Measurements from ENCODE around the gene C2CD4B.

The C2CD4B gene

DNA sequence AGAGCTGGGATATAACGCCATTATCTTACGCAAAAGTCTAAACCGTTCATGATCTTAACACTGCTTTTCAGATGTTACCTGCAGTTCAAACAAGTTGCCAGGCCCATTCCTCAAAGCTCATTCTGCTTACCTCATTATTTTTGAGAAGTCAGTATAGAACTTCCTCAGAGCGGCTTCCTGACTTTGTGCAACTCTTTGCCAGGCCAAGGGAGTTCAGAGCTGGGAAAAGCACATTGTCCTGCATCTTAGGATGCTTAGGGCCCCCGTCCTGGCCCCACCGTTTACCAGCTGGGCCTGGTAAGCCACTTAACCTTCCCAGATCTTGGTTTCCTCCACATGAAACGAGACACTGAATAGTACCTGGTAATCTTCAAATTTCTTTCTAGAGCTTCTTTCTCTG lies 6.8 kb upstream of the C2CD4B start:
- peaks cover 66% of the 10 kb centered on the region for H3K27me3 Mint-ChIP-seq
- no peak overlapping the region for H3K27ac Mint-ChIP-seq
- H3K4me1 Mint-ChIP-seq (ENCODE audit: low read depth), result no peaks in the 10 kb centered on the region
- no peak for DNase-seq
- no peaks in the 10 kb centered on the region for H3K36me3 Mint-ChIP-seq (ENCODE audit: low read depth)
- H3K4me3 Mint-ChIP-seq, result no peak overlapping the region
- H3K9me3 Mint-ChIP-seq, result no peaks in the 10 kb centered on the region

DNA sequence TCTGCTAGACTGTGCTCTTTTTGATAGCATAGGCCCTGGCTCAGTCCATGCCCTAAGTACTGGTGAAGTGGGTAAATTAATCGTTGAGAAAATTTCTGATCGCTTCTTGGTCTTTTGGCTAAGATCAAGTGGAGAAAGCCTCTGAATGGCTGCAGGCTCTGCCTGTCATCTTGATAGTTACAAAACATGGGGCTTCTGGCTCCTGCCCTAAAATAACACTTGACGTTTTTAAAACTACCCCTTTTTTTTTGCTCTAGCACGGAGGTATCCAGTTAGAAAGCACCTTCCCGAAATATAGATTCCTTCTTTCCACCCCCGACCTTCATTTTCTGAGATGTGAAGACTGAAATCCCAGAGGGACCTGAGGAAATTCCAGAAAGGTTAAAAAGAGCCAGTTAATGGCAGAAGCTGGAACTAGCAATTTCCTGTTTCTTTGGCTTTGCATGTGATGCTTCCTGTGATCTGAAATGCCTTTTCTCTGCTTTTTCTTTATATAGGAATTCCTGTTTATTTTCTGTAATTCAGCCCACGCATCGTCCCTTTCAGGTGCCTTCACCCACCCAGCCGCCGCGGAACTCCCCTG lies 799 bp upstream of the C2CD4B start:
- peaks cover 20% of the 10 kb centered on the region for H3K4me1 Mint-ChIP-seq (ENCODE audit: low read depth)
- H3K9me3 Mint-ChIP-seq, result no peaks in the 10 kb centered on the region
- peaks cover 80% of the 10 kb centered on the region for H3K27me3 Mint-ChIP-seq
- H3K36me3 Mint-ChIP-seq (ENCODE audit: low read depth), result no peaks in the 10 kb centered on the region
- DNase-seq, result no peak
- no peak overlapping the region for H3K4me3 Mint-ChIP-seq
- H3K27ac Mint-ChIP-seq, result no peak overlapping the region

DNA sequence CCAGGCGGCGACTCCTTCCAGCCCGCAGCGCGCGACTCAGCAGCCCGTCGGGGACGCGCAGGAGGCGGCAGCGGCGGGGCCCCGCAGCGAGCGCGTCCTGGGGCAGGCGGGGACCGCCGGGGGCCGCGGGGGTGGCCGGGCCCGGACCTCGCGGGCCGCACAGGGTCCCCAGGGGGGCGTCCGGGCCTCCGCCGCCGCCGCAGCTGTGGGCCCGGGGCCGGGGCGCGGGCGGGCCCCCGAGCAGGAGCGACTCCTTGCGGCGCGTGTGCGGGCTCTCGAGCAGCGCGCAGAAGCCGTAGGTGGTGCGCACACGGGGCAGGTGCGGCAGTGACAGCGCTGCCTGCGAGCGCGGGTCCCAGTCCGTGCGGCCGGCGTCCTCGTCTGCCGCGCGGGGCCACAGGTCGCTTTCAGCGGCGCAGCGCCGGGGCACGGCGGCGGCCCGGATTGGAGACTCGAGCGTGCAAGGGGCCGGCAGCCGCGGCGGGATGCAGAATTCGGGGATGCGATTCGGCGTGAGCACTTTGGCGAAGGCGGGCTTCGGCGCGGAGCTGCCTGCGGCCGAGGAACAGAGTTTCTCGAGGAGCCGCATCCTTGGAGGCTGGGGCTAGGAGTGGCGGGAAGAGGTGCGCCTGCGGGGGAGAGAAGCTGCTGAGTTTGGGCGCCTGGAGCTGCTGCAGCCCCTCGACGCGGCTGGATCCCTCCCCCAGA lies 535 bp downstream of the C2CD4B start:
- no peak overlapping the region for H3K27ac Mint-ChIP-seq
- peak overlapping the region; percentile 73 for H3K4me3 Mint-ChIP-seq
- DNase-seq, result peak; percentile 46
- H3K4me1 Mint-ChIP-seq (ENCODE audit: low read depth), result peaks cover 20% of the 10 kb centered on the region
- peaks cover 83% of the 10 kb centered on the region for H3K27me3 Mint-ChIP-seq
- no peaks in the 10 kb centered on the region for H3K36me3 Mint-ChIP-seq (ENCODE audit: low read depth)
- H3K9me3 Mint-ChIP-seq, result no peaks in the 10 kb centered on the region

DNA sequence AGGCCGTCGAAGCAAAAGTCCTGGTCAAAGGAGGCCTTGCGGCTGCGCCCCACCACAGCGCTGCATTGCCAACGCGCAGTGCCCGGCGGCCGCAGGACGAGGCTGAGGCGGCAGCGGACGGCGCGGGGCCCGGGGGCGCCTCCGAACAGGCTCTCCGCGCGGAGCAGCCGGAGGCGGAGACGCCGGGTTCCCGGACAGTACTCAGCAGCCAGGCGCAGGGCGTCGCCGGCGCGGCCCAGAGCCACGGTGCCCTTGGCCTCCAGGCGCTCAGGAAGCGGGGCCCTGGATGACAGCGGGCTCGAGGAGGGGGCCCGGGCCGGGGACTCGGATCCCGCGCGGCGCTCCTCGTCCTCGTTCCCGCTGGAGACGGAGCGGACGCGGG lies 1.1 kb downstream of the C2CD4B start:
- Mint-ChIP-seq H3K9me3 (peaks cover 1% of the 10 kb centered on the region), H3K27me3 (peaks cover 85% of the 10 kb centered on the region), H3K4me1 (ENCODE audit: low read depth) (peaks cover 20% of the 10 kb centered on the region), H3K36me3 (ENCODE audit: low read depth) (no peaks in the 10 kb centered on the region), H3K4me3 (no peak overlapping the region), H3K27ac (no peak overlapping the region)
- peak; percentile 36 for DNase-seq

DNA sequence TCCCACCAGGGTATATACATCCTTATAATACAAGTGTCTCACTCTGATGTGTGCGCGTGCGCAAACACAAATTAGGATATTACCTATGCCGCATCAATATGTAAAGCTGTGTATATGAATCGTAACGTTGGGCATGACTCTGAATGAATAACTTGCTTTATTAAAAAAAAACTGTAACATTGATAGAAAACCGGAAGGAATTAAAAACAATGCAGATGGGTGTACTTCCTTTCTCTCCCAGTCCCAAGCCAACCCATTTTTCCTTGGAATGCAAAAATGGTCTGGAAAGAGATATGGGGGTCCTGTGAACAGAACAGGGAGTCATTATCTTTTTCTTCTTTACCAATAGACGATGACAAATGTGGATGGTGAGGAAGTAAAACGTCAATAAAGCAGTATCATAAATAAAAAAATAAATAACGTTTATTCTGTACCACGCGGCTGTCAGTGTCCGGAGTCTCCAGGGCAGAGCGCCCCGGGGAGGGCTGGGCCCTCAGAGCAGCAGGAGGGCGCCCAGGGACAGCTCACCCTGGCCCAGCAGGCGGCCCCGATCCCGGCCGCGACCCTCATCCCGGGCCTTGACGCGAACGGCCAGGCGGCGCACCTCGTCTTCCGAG lies 1.6 kb downstream of the C2CD4B start:
- peaks cover 20% of the 10 kb centered on the region for H3K4me1 Mint-ChIP-seq (ENCODE audit: low read depth)
- no peak overlapping the region for H3K27ac Mint-ChIP-seq
- no peaks in the 10 kb centered on the region for H3K36me3 Mint-ChIP-seq (ENCODE audit: low read depth)
- peaks cover 85% of the 10 kb centered on the region for H3K27me3 Mint-ChIP-seq
- peak overlapping the region; percentile 18 for H3K4me3 Mint-ChIP-seq
- peaks cover 6% of the 10 kb centered on the region for H3K9me3 Mint-ChIP-seq
- no peak for DNase-seq

DNA sequence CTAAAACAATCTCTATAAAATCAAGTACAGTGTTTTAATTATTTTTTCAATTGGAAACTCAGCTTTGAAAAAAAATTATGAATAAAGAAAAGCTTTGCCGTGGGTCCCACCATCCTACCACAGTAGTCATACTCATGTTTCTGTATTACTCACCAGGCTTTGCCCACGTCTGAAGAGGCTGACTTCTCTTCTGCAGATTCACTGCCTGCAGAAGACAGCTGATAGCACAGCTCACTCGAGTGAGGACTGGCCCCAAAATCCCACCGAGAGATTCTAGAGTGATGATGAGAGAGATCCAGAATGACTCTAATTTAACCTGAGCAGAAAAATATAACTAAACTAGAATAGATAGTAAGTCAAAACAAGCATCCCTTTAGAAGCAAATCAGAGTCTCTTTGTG lies 11.9 kb downstream of the C2CD4B start:
- Mint-ChIP-seq H3K27me3 (peaks cover 26% of the 10 kb centered on the region), H3K9me3 (peaks cover 11% of the 10 kb centered on the region), H3K4me3 (peak overlapping the region; percentile 15), H3K4me1 (ENCODE audit: low read depth) (peaks cover 47% of the 10 kb centered on the region), H3K36me3 (ENCODE audit: low read depth) (no peaks in the 10 kb centered on the region), H3K27ac (peak overlapping the region; percentile 79)
- no peak for DNase-seq

DNA sequence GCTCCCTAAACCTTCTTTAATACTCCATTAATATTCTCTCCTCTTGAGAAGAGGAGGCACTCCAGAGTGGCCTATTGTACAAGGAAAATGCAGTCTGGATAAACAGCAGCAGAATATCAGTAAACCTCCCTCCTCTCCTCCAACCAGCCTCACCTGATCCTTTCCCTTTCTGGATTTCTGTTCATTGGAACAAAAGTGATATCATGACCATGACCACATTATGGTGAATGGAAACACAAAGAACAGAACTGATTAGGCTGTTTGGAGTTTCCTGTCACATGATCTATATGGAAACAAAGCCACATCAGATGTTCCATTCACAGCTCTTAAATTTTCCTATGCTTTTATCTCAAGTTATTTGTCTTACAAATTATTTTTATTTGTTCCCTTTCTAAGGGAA lies 14.6 kb downstream of the C2CD4B start:
- no peaks in the 10 kb centered on the region for H3K36me3 Mint-ChIP-seq (ENCODE audit: low read depth)
- H3K27ac Mint-ChIP-seq, result peak overlapping the region; percentile 74
- H3K4me3 Mint-ChIP-seq, result no peak overlapping the region
- peaks cover 13% of the 10 kb centered on the region for H3K27me3 Mint-ChIP-seq
- H3K9me3 Mint-ChIP-seq, result no peaks in the 10 kb centered on the region
- H3K4me1 Mint-ChIP-seq (ENCODE audit: low read depth), result peaks cover 47% of the 10 kb centered on the region
- DNase-seq, result no peak

DNA sequence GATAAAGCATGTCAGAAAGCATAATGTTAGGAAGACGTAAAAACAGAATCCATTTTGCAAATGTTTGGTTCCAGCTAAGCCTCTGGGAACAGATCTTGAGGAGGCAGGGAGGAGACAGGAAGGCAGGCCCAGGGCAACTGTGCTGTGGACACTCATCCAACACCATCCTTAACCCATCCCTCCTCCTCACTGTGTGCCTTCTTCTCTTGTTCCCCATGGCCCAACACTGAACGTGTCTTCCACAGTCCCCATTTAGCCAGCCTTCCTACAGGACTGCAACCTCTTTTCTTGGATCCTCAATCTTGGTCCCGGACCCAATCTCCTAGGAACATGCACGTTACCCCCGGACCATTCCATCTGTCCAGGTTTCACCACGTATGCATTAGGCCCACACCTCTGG lies 15.4 kb downstream of the C2CD4B start:
- peaks cover 8% of the 10 kb centered on the region for H3K27me3 Mint-ChIP-seq
- H3K36me3 Mint-ChIP-seq (ENCODE audit: low read depth), result no peaks in the 10 kb centered on the region
- H3K4me1 Mint-ChIP-seq (ENCODE audit: low read depth), result peaks cover 47% of the 10 kb centered on the region
- no peak for DNase-seq
- H3K27ac Mint-ChIP-seq, result peak overlapping the region; percentile 74
- H3K4me3 Mint-ChIP-seq, result no peak overlapping the region
- H3K9me3 Mint-ChIP-seq, result no peaks in the 10 kb centered on the region

DNA sequence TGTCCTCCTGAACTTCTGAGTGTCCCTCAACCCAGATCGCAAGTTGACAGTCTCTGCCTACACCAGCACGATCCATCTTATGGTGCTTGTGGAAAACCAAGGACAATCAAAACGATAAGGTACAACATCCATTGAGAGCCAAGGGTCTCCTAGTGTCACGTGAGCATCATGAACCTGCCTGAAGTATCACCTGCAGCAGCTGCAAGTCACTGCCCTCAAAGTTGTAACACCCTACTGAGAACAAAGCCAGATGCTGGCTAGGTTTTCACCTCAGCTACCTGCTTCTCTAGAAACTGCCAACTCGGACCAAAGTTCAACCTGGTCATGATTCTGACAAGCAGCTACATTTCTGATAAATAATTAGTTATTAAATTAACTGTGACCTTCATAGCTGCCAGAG lies 17.5 kb downstream of the C2CD4B start:
- Mint-ChIP-seq H3K4me1 (ENCODE audit: low read depth) (peaks cover 31% of the 10 kb centered on the region), H3K27me3 (peaks cover 4% of the 10 kb centered on the region), H3K9me3 (no peaks in the 10 kb centered on the region), H3K36me3 (ENCODE audit: low read depth) (no peaks in the 10 kb centered on the region), H3K4me3 (no peak overlapping the region), H3K27ac (no peak overlapping the region)
- DNase-seq, result no peak

DNA sequence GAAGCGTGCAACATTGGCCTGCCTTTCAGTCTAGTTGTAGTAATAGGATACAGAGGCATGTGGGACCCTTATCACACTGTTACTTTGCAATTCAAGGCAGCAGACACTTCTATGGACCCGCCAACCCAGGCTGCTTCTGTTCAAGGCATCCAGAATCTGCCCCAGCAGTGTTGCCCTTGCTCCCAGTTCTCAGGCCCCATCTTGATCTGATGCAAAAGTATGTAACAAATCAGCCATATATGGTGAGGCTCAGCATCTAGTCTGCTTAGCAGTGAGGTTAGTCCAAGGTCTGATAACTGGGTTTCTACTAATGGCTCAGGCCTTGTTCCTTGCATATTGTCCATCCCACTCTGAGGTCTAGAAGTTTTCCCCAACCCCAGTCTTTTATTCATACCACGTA lies 17.9 kb downstream of the C2CD4B start:
- no peaks in the 10 kb centered on the region for H3K9me3 Mint-ChIP-seq
- no peaks in the 10 kb centered on the region for H3K36me3 Mint-ChIP-seq (ENCODE audit: low read depth)
- peaks cover 30% of the 10 kb centered on the region for H3K4me1 Mint-ChIP-seq (ENCODE audit: low read depth)
- H3K27ac Mint-ChIP-seq, result no peak overlapping the region
- no peak for DNase-seq
- no peak overlapping the region for H3K4me3 Mint-ChIP-seq
- peaks cover 4% of the 10 kb centered on the region for H3K27me3 Mint-ChIP-seq

DNA sequence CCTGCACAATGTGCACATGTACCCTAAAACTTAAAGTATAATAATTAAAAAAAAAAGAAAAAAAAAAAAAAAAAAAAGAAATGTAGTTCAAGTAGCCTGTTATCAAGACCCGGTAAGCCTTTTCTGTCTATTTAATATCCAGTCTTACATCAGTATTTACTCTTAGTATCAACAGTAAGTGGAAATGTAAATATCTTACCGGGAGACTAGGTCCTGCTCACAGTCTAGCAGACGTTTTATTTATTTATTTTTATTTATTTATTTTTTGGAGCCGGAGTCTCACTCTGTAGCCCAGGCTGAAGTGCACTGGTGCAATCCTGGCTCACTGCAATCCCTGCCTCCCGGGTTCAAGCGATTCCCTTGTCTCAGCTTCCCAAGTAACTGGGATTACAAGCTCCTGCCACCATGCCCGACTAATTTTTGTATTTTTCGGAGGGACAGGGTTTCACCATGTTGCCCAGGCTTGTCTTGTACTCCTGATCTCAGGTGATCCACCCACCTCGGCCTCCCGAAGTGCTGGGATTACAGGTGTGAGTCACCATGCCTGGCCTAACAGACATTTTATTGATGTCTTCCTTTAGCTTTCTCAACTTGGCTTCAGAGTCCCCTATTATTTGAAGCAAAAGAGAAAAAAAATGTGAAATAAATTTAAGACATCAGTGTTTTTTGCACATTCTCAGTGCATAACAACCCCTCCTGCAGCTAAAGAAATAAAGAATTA lies 19.9 kb downstream of the C2CD4B start:
- Mint-ChIP-seq H3K27me3 (no peaks in the 10 kb centered on the region), H3K27ac (no peak overlapping the region), H3K4me3 (no peak overlapping the region), H3K4me1 (ENCODE audit: low read depth) (peaks cover 16% of the 10 kb centered on the region), H3K36me3 (ENCODE audit: low read depth) (no peaks in the 10 kb centered on the region), H3K9me3 (no peaks in the 10 kb centered on the region)
- DNase-seq, result no peak

DNA sequence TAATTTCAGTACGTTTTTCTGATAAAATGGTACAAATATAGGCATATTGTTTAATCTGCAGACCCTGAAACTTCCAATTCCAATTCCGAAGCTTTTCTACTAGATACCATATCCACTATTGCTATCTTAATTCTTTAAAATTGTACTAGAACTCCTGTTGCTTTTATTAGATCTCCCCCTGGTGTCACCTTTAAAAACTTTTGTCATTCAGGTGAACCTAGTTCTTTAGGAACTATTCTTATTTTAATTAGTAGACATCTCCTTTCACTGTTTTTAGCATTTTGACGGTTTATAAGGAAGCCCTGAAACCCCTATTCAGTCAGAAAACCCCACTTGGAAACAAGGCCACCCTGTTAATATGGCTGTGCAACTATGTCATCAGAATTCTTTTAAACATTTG lies 22.3 kb downstream of the C2CD4B start:
- no peak overlapping the region for H3K4me3 Mint-ChIP-seq
- DNase-seq, result no peak
- no peaks in the 10 kb centered on the region for H3K36me3 Mint-ChIP-seq (ENCODE audit: low read depth)
- peaks cover 3% of the 10 kb centered on the region for H3K4me1 Mint-ChIP-seq (ENCODE audit: low read depth)
- H3K9me3 Mint-ChIP-seq, result no peaks in the 10 kb centered on the region
- H3K27me3 Mint-ChIP-seq, result peaks cover 4% of the 10 kb centered on the region
- H3K27ac Mint-ChIP-seq, result no peak overlapping the region

DNA sequence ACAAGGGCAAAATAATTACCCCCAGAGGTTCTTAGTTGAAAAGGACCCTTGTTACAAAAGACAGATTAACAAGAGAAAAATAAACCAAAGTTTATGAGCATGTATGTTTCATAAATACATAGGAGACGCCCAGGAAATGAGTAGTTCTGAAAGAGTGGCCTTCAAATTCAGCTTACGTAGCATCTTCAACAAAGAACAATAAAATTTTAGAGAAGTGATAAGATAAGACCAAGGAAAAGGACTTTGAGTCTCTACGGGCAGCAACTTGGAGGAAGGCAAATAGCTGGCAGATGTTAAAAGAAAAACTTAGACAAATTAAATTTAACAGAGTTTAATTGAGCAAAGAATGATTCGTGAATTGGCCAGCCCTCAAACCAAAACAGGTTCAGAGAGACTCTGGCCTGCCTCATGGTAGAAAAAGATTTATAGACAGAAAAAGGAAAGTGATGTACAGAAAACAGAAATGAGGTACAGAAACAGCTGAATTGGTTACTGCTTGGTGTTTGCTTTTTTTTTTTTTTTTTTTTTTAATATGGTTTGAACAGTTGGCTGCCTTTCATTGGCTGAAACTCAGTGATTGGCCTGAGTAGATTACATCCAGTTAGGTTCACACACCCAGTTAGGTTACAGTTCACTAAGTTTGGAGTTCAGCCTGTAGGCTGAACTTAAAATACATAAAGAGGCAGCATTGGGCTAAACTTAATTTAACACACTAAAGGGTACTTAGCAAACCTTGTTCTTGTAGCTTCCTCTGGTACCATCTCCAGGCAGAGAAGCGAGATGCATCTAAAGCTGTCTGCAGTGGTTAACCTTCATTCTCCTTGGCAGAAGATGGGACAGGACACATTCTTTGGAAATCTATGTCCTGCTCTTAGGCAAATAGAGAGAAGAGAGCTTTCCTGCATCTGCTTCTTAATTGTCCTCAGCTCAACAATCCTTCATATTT lies 23.2 kb downstream of the C2CD4B start:
- Mint-ChIP-seq H3K27ac (no peak overlapping the region), H3K4me3 (no peak overlapping the region)
- DNase-seq, result no peak

DNA sequence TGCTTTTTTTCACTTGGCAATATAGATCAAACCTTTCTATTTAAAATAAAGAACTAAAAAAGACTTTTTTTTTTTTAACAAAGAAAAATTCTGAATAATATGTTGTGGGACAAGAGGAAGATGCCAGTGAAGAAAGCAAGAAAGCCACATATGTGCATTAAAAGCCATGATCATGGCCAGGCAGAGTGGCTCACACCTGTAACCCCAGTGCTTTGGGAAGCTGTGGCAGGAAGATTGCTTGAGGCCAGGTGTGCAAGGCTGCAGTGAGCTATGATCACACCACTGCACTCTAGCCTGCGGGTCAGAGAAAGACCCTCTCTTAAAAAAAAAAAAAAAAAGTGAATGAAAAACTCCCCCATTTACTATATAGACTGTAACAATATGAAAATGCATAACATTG lies 23.9 kb downstream of the C2CD4B start:
- Mint-ChIP-seq H3K9me3 (no peaks in the 10 kb centered on the region), H3K27ac (no peak overlapping the region), H3K4me3 (no peak overlapping the region), H3K36me3 (ENCODE audit: low read depth) (no peaks in the 10 kb centered on the region), H3K27me3 (peaks cover 4% of the 10 kb centered on the region), H3K4me1 (ENCODE audit: low read depth) (peaks cover 3% of the 10 kb centered on the region)
- no peak for DNase-seq

More for the DNA sequence above, 23.2 kb downstream of the C2CD4B start:
- Mint-ChIP-seq H3K9me3 (no peaks in the 10 kb centered on the region), H3K4me1 (ENCODE audit: low read depth) (peaks cover 3% of the 10 kb centered on the region), H3K36me3 (ENCODE audit: low read depth) (no peaks in the 10 kb centered on the region), H3K27me3 (peaks cover 4% of the 10 kb centered on the region)

Measured in activated T-cell treated with anti-CD3 and anti-CD28 coated beads, Interleukin-2, amount 50 U/mL, for 24 hours (primary cell).